Erythroblast (primary cell): ENCODE data around the gene CENPE.

Source experiments
- GATA1 ChIP-seq: IDR thresholded peaks from 2 replicates; pipeline ENCODE4 v1.6.1; 2011; ENCODE audit warnings: low read depth, mild to moderate bottlenecking, control low read depth, low read length, moderate library complexity
- POLR2A ChIP-seq: IDR thresholded peaks from 2 replicates; pipeline ENCODE4 v1.6.1; 2011; ENCODE audit warnings: mild to moderate bottlenecking, low read length

DNA sequence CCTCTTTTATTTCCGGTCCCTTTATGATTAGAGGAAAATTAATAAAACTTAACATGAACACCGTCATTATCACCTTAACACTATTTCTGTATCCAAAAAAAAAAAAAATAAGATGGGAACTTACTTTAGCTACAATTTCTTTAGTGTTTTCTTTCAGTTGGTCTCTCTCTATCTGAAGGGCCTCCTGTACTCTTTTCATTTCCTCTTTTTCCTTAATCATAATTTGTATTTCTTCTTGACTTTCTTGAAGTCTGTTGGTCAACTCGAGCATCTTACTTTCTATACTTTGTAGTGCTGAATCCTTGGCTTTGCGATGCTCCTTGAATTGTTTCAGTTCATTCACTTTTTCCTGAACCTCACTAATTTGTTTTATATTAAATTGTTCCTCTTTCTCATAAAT is 53.2 kb downstream of the CENPE start:
- TF ChIP-seq POLR2A = no peak
- no peak for TF ChIP-seq GATA1
